SK-N-SH (cell line): ENCODE measurements around the gene PDS5B. TPM values are rescaled to one million over a fixed set of nuclear protein-coding genes. Genes with fewer than 3 reads are reported as not detected.

ENCODE experiments used
- CTCF ChIA-PET: fragments of 300-600, 350-600 bp; formaldehyde crosslinking; extraction: SDS; loops from one replicate; lab custom pipeline; 2021; lab: Yijun Ruan, JAX
- POLR2A ChIA-PET: fragments of 350-600 bp; sonication (Branson Sonifier 250); formaldehyde crosslinking; extraction: SDS; loops from one replicate; lab custom pipeline; 2020; ENCODE audit warnings: antibody characterized with exemption, inconsistent platforms; lab: Yijun Ruan, JAX
- DNase-seq: peaks from one replicate; pipeline ENCODE4 v3.0.0; 2012
- H2AFZ ChIP-seq: fragments of 200-600 bp; sonication (generic); 2 replicates; pipeline ENCODE4 v1.8.1; 2016; ENCODE audit warnings: antibody characterized with exemption, mild to moderate bottlenecking, low read depth
- H3F3A ChIP-seq: fragments of 200-600 bp; sonication (generic); replicated peaks from 2 replicates; pipeline ENCODE3; 2016; ENCODE audit warnings: antibody characterized with exemption, mild to moderate bottlenecking; ENCODE audit not compliant: insufficient read depth
- H3K27ac ChIP-seq, 2 experiments: fragments of 200-500 bp in 1 of 2; fragments of 200-600 bp in 1 of 2; sonication (Bioruptor generic) in 1 of 2; sonication (generic), shearing (Covaris generic) in 1 of 2; 2 replicates each; pipeline versions ENCODE4 v1.5.1 to v1.6.1; 2014 to 2016; ENCODE audit warnings: low read depth in 2 of 2, inconsistent platforms in 1 of 2, low read length in 1 of 2, mild to moderate bottlenecking in 1 of 2, mixed read lengths in 1 of 2
- H3K27me3 ChIP-seq: fragments of 200-600 bp; sonication (generic), shearing (Covaris generic); 2 replicates; pipeline ENCODE4 v1.6.1; 2016; ENCODE audit warnings: mixed run types; ENCODE audit not compliant: insufficient read depth
- H3K36me3 ChIP-seq, 2 experiments: fragments of 200-500 bp in 1 of 2; fragments of 200-600 bp in 1 of 2; sonication (Bioruptor generic) in 1 of 2; sonication (generic) in 1 of 2; replicated peaks in 1 of 2; 2 replicates each; pipeline versions ENCODE3 to v1.5.1; 2014 to 2016; ENCODE audit warnings: low read length in 1 of 2, mild to moderate bottlenecking in 1 of 2; ENCODE audit not compliant: insufficient read depth in 2 of 2, control insufficient read depth in 1 of 2
- H3K4me1 ChIP-seq, 2 experiments: fragments of 200-500 bp in 1 of 2; fragments of 200-600 bp in 1 of 2; sonication (Bioruptor generic) in 1 of 2; sonication (generic), shearing (Covaris generic) in 1 of 2; 2 replicates each; pipeline versions ENCODE4 v1.5.1 to v1.6.1; 2014 to 2016; ENCODE audit warnings: low read depth in 1 of 2, low read length in 1 of 2, mixed run types in 1 of 2; ENCODE audit not compliant: insufficient read depth in 2 of 2, control insufficient read depth in 1 of 2
- H3K4me2 ChIP-seq: fragments of 200-600 bp; sonication (generic), shearing (Covaris generic); 2 replicates; pipeline ENCODE4 v1.6.1; 2017; ENCODE audit warnings: mixed run types
- H3K4me3 ChIP-seq, 2 experiments: fragments of 200-500 bp in 1 of 2; fragments of 200-600 bp in 1 of 2; sonication (Bioruptor generic) in 1 of 2; sonication (generic), shearing (Covaris generic) in 1 of 2; 2 replicates each; pipeline versions ENCODE4 v1.5.1 to v1.8.1; 2014 to 2016; ENCODE audit warnings: low read depth in 2 of 2, inconsistent platforms in 1 of 2, low read length in 1 of 2, mild to moderate bottlenecking in 1 of 2, mixed read lengths in 1 of 2, moderate library complexity in 1 of 2
- H3K79me2 ChIP-seq: fragments of 200-600 bp; sonication (generic); 2 replicates; pipeline ENCODE4 v1.8.1; 2017; ENCODE audit warnings: mild to moderate bottlenecking; ENCODE audit not compliant: insufficient read depth
- H3K9ac ChIP-seq: fragments of 200-600 bp; sonication (generic); 2 replicates; pipeline ENCODE4 v1.6.1; 2017; ENCODE audit warnings: mixed run types
- H3K9me2 ChIP-seq: fragments of 200-600 bp; sonication (generic); 2 replicates; pipeline ENCODE4 v1.6.1; 2017; ENCODE audit warnings: mixed run types
- H3K9me3 ChIP-seq: fragments of 200-600 bp; sonication (generic); 2 replicates; pipeline ENCODE4 v1.6.1; 2017; ENCODE audit warnings: mixed run types, mild to moderate bottlenecking, moderate library complexity
- H4K20me1 ChIP-seq: fragments of 200-600 bp; sonication (generic); 2 replicates; pipeline ENCODE4 v1.6.1; 2017; ENCODE audit warnings: mild to moderate bottlenecking, mixed run types; ENCODE audit not compliant: insufficient read depth
- EZH2phosphoT487 ChIP-seq: fragments of 200-600 bp; sonication (generic); IDR thresholded peaks from 2 replicates; pipeline ENCODE4 v1.6.1; 2017; ENCODE audit warnings: low read depth, mixed run types, mild to moderate bottlenecking, antibody characterized with exemption, moderate library complexity, borderline replicate concordance
- FOXM1 ChIP-seq: IDR thresholded peaks from 2 replicates; pipeline ENCODE4 v1.4.0; 2012; ENCODE audit warnings: low read depth, mild to moderate bottlenecking
- GABPA ChIP-seq: IDR thresholded peaks from 2 replicates; pipeline ENCODE4 v1.4.0; 2012; ENCODE audit warnings: low read depth, mild to moderate bottlenecking
- GATA2 ChIP-seq: sonication (generic); formaldehyde crosslinking; IDR thresholded peaks from 2 replicates; pipeline ENCODE4 v1.5.0; 2020; ENCODE audit warnings: mild to moderate bottlenecking, missing genetic modification reagents
- MEF2A ChIP-seq: IDR thresholded peaks from 2 replicates; pipeline ENCODE4 v1.4.0; 2012; ENCODE audit warnings: low read depth, borderline replicate concordance
- MXI1 ChIP-seq: IDR thresholded peaks from 2 replicates; pipeline ENCODE4 v1.6.1; 2012; ENCODE audit warnings: mild to moderate bottlenecking, low read depth, low read length, improper control_type of control experiment
- NRF1 ChIP-seq: IDR thresholded peaks from 2 replicates; pipeline ENCODE4 v1.6.1; 2012; ENCODE audit warnings: low read depth, mild to moderate bottlenecking, low read length
- RAD21 ChIP-seq: IDR thresholded peaks from 2 replicates; pipeline ENCODE4 v1.6.1; 2012; ENCODE audit warnings: mild to moderate bottlenecking, low read length
- RCOR1 ChIP-seq: fragments of 150-350 bp; IDR thresholded peaks from 2 replicates; pipeline ENCODE4 v1.6.1; 2017; ENCODE audit warnings: antibody characterized with exemption, low read length
- RFX5 ChIP-seq: IDR thresholded peaks from 2 replicates; pipeline ENCODE4 v1.6.1; 2012; ENCODE audit warnings: mild to moderate bottlenecking, improper control_type of control experiment, low read length
- SIN3A ChIP-seq: IDR thresholded peaks from 2 replicates; pipeline ENCODE4 v1.6.1; 2012; ENCODE audit warnings: low read depth, mild to moderate bottlenecking, low read length, moderate library complexity, borderline replicate concordance
- SMC3 ChIP-seq: IDR thresholded peaks from 2 replicates; pipeline ENCODE4 v1.6.1; 2012; ENCODE audit warnings: low read depth, low read length, improper control_type of control experiment
- TEAD4 ChIP-seq: IDR thresholded peaks from 2 replicates; pipeline ENCODE4 v1.4.0; 2012; ENCODE audit warnings: mild to moderate bottlenecking, borderline replicate concordance; ENCODE audit not compliant: insufficient read depth
- YY1 ChIP-seq: IDR thresholded peaks from 2 replicates; pipeline ENCODE4 v1.4.0; 2012; ENCODE audit warnings: low read depth, mild to moderate bottlenecking
- WGBS: methylation state at CpG from one replicate; pipeline ENCODE4 v1.1.6; 2017; ENCODE audit warnings: low lambda C conversion rate; 5-methylcytosine and 5-hydroxymethylcytosine counted together
- polyA plus RNA-seq, 3 experiments: library from polyadenylated mRNA; depleted of rRNA; stranded (reverse); fragments of >200 nt; gene quantifications; 2 replicates each; pipeline ENCODE4 v1.2.3, GENCODE V29; 2012
- TF ChIP-seq, protein P1 (sequence below): fragments of 200-600 bp; sonication (generic); IDR thresholded peaks from 2 replicates; pipeline ENCODE4 v1.6.1; 2017; ENCODE audit warnings: antibody characterized with exemption, mild to moderate bottlenecking, moderate library complexity
- TF ChIP-seq, protein P2 (sequence below): IDR thresholded peaks from 2 replicates; pipeline ENCODE4 v1.4.0; 2012; ENCODE audit warnings: low read depth, borderline replicate concordance
- TF ChIP-seq, protein P3 (sequence below): fragments of 150-350 bp; IDR thresholded peaks from 2 replicates; pipeline ENCODE4 v1.6.1; 2016; ENCODE audit warnings: mild to moderate bottlenecking, low read depth, low read length
- TF ChIP-seq, protein P4 (sequence below): IDR thresholded peaks from 2 replicates; pipeline ENCODE4 v1.4.0; 2012; ENCODE audit warnings: low read depth, borderline replicate concordance
- TF ChIP-seq, protein P5 (sequence below): IDR thresholded peaks from 2 replicates; pipeline ENCODE4 v1.4.0; 2012; ENCODE audit warnings: low read depth

Gene PDS5B
- polyA plus RNA-seq, 1 of the 3 experiments (the other 2 are of a cell fraction), result 3.8 TPM

- POLR2A ChIA-PET, result no interaction called here
- 98% methylated on average over 1 of the region's 1 CpG for WGBS
These were observed 95.9 kb downstream of the PDS5B start for GRCh38 chr13:32682130-32682529.

More at GRCh38 chr13:32682130-32682529, 95.9 kb downstream of the PDS5B start:
- no peak overlapping the region for H3K27ac ChIP-seq
- H3K4me3 ChIP-seq, result no peak overlapping the region
- no peak overlapping the region for H2AFZ ChIP-seq
- no peak overlapping the region for H3K9ac ChIP-seq
- H3K9me3 ChIP-seq, result no peaks in the 10 kb centered on the region
- no peaks in the 10 kb centered on the region for H4K20me1 ChIP-seq
- H3K4me1 ChIP-seq, result no peaks in the 10 kb centered on the region
- CTCF ChIA-PET, result interaction anchor here (1.1 kb wide), 1 partner anchor 95 kb away, joined by 3 read pairs; no protein-coding TSS in a partner anchor
- no peak overlapping the region for H3K4me2 ChIP-seq
- no peak for DNase-seq
- H3K36me3 ChIP-seq, result peaks cover 16 to 46% of the 10 kb centered on the region in 2 experiments
- no peaks in the 10 kb centered on the region for H3F3A ChIP-seq
- H3K27me3 ChIP-seq, result no peaks in the 10 kb centered on the region
- H3K79me2 ChIP-seq, result no peaks in the 10 kb centered on the region
- no peaks in the 10 kb centered on the region for H3K9me2 ChIP-seq
- TF ChIP-seq EZH2phosphoT487 (no peak), RFX5 (no peak), MXI1 (no peak), GABPA (no peak), RAD21 (no peak), MEF2A (no peak), RCOR1 (no peak), FOXM1 (no peak), TEAD4 (no peak), GATA2 (no peak), YY1 (no peak), NRF1 (no peak), SIN3A (no peak), SMC3 (no peak)
- TF ChIP-seq, protein P1, sequence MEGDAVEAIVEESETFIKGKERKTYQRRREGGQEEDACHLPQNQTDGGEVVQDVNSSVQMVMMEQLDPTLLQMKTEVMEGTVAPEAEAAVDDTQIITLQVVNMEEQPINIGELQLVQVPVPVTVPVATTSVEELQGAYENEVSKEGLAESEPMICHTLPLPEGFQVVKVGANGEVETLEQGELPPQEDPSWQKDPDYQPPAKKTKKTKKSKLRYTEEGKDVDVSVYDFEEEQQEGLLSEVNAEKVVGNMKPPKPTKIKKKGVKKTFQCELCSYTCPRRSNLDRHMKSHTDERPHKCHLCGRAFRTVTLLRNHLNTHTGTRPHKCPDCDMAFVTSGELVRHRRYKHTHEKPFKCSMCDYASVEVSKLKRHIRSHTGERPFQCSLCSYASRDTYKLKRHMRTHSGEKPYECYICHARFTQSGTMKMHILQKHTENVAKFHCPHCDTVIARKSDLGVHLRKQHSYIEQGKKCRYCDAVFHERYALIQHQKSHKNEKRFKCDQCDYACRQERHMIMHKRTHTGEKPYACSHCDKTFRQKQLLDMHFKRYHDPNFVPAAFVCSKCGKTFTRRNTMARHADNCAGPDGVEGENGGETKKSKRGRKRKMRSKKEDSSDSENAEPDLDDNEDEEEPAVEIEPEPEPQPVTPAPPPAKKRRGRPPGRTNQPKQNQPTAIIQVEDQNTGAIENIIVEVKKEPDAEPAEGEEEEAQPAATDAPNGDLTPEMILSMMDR, result no peak
- TF ChIP-seq, protein P2, sequence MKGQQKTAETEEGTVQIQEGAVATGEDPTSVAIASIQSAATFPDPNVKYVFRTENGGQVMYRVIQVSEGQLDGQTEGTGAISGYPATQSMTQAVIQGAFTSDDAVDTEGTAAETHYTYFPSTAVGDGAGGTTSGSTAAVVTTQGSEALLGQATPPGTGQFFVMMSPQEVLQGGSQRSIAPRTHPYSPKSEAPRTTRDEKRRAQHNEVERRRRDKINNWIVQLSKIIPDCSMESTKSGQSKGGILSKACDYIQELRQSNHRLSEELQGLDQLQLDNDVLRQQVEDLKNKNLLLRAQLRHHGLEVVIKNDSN, result no peak
- TF ChIP-seq, protein P3, sequence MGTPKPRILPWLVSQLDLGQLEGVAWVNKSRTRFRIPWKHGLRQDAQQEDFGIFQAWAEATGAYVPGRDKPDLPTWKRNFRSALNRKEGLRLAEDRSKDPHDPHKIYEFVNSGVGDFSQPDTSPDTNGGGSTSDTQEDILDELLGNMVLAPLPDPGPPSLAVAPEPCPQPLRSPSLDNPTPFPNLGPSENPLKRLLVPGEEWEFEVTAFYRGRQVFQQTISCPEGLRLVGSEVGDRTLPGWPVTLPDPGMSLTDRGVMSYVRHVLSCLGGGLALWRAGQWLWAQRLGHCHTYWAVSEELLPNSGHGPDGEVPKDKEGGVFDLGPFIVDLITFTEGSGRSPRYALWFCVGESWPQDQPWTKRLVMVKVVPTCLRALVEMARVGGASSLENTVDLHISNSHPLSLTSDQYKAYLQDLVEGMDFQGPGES, result no peak
- TF ChIP-seq, protein P4, sequence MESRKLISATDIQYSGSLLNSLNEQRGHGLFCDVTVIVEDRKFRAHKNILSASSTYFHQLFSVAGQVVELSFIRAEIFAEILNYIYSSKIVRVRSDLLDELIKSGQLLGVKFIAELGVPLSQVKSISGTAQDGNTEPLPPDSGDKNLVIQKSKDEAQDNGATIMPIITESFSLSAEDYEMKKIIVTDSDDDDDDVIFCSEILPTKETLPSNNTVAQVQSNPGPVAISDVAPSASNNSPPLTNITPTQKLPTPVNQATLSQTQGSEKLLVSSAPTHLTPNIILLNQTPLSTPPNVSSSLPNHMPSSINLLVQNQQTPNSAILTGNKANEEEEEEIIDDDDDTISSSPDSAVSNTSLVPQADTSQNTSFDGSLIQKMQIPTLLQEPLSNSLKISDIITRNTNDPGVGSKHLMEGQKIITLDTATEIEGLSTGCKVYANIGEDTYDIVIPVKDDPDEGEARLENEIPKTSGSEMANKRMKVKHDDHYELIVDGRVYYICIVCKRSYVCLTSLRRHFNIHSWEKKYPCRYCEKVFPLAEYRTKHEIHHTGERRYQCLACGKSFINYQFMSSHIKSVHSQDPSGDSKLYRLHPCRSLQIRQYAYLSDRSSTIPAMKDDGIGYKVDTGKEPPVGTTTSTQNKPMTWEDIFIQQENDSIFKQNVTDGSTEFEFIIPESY, result no peak
- TF ChIP-seq, protein P5, sequence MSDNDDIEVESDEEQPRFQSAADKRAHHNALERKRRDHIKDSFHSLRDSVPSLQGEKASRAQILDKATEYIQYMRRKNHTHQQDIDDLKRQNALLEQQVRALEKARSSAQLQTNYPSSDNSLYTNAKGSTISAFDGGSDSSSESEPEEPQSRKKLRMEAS, result no peak
